Cardiac muscle cell (in vitro differentiated cells and primary cell): ENCODE data around the gene STAB1. TPM values are rescaled to one million over a fixed set of nuclear protein-coding genes. Genes with fewer than 3 reads are reported as not detected.

Experiments
- DNase-seq, 2 donors: peaks; one replicate each; pipeline versions ENCODE4 v3.0.0 to v3.0.0-alpha.2; 2010 to 2017; ENCODE audit warnings: low read depth in 1 of 2, low spot score in 1 of 2
- H3K27ac ChIP-seq: fragments of 200-600 bp; sonication (generic); 2 replicates; pipeline ENCODE4 v1.5.1; 2016
- H3K27me3 ChIP-seq: fragments of 200-600 bp; sonication (generic); 2 replicates; pipeline ENCODE4 v1.6.0; 2016; ENCODE audit warnings: control low read depth
- H3K36me3 ChIP-seq: fragments of 200-600 bp; sonication (generic); 2 replicates; pipeline ENCODE4 v1.5.1; 2016; ENCODE audit warnings: control low read depth
- H3K4me1 ChIP-seq: fragments of 200-600 bp; sonication (generic); 2 replicates; pipeline ENCODE4 v1.8.1; 2017; ENCODE audit warnings: low read depth, mild to moderate bottlenecking, mixed run types
- H3K4me3 ChIP-seq: fragments of 200-600 bp; sonication (generic); 2 replicates; pipeline ENCODE4 v1.5.1; 2016; ENCODE audit warnings: mild to moderate bottlenecking
- H3K9me3 ChIP-seq: fragments of 200-600 bp; sonication (generic); 2 replicates; pipeline ENCODE4 v1.5.1; 2017; ENCODE audit warnings: low read depth, mild to moderate bottlenecking, control low read depth
- polyA plus RNA-seq: library from polyadenylated mRNA; unstranded; fragments of >200 nt; fragmentation: Nextera tagmentation; extraction: Ambion mirVana; gene quantifications from 2 replicates; pipeline ENCODE4 v1.2.1, GENCODE V29; 2016
- total RNA-seq: library from RNA; depleted of rRNA; stranded (reverse); fragments of >200 nt; gene quantifications from 2 replicates; pipeline ENCODE4 v1.2.3, GENCODE V29; 2016
- TF ChIP-seq, protein P1 (sequence below): IDR thresholded peaks from 2 replicates; pipeline ENCODE4 v1.5.1; 2012; ENCODE audit warnings: low read depth, mild to moderate bottlenecking, low read length

Gene STAB1
- total and polyA plus RNA-seq, 2 experiments from 2014 or later, result 2.2 TPM; not detected in 1

DNA sequence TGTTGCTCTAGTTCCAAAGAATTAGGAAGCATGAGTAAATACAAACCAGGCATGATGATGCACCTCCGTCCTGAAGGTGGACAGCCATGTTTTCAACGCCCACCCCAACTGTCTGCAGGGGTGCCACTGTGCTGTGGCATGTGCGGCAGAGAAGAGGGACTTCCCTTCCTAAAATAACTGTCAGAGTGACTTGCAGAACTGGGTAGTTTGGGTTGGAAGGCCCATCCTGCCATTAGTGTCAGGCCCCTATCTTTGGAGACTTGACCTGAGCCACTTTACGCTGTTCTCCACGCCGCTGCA, 17.4 kb upstream of the STAB1 start:
- H3K27ac ChIP-seq, result no peak overlapping the region
- H3K4me3 ChIP-seq, result no peak overlapping the region
- peaks cover under 1% of the 10 kb centered on the region for H3K4me1 ChIP-seq
- TF ChIP-seq, protein P1, sequence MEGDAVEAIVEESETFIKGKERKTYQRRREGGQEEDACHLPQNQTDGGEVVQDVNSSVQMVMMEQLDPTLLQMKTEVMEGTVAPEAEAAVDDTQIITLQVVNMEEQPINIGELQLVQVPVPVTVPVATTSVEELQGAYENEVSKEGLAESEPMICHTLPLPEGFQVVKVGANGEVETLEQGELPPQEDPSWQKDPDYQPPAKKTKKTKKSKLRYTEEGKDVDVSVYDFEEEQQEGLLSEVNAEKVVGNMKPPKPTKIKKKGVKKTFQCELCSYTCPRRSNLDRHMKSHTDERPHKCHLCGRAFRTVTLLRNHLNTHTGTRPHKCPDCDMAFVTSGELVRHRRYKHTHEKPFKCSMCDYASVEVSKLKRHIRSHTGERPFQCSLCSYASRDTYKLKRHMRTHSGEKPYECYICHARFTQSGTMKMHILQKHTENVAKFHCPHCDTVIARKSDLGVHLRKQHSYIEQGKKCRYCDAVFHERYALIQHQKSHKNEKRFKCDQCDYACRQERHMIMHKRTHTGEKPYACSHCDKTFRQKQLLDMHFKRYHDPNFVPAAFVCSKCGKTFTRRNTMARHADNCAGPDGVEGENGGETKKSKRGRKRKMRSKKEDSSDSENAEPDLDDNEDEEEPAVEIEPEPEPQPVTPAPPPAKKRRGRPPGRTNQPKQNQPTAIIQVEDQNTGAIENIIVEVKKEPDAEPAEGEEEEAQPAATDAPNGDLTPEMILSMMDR, result no peak
- H3K27me3 ChIP-seq, result no peaks in the 10 kb centered on the region
- DNase-seq, result no peak
- H3K9me3 ChIP-seq, result no peaks in the 10 kb centered on the region
- peaks cover 91% of the 10 kb centered on the region for H3K36me3 ChIP-seq

DNA sequence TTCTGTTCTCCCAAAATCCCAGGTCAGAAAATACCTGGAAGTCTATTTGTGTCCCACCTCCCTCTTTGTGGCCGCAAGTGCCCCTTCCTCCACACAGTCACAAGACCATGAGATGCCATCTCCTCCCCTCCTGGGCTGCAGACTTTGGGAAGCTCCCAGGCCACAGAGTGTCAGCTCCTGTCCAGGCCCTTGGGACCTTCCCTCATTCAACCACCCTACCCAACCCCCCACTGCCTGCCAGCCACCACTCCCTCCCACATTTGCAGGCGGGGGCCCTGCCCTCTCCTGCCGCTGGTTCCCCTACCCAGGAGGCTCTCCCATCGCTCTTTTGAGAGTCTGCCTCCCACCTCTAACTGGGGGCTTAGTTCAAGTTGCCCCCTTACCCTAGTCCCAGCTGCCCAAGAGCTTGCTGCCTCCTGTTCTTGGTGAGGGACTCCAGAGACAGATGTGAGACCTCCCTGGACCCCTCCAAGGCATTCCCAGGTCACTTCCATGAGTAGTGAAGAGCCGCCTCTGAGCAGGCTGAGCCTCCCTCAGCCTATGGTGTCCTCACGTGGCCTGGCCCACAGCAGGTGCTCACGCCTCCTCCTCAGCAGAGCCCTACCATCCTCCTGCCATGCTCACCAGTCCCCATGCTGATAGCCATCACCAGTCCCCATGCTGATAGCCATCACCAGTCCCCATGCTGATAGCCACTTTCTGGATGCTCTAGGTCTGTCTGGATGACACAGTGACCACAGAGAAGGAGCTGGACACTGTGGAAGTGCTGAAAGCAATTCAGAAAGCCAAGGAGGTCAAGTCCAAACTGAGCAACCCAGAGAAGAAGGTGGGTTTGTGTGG, 15.9 kb upstream of the STAB1 start:
- peaks cover 78% of the 10 kb centered on the region for H3K36me3 ChIP-seq
- TF ChIP-seq, protein P1, result no peak
- H3K27me3 ChIP-seq, result no peaks in the 10 kb centered on the region
- H3K27ac ChIP-seq, result no peak overlapping the region
- H3K4me3 ChIP-seq, result no peak overlapping the region
- DNase-seq, result no peak
- no peaks in the 10 kb centered on the region for H3K9me3 ChIP-seq
- H3K4me1 ChIP-seq, result peaks cover 16% of the 10 kb centered on the region

DNA sequence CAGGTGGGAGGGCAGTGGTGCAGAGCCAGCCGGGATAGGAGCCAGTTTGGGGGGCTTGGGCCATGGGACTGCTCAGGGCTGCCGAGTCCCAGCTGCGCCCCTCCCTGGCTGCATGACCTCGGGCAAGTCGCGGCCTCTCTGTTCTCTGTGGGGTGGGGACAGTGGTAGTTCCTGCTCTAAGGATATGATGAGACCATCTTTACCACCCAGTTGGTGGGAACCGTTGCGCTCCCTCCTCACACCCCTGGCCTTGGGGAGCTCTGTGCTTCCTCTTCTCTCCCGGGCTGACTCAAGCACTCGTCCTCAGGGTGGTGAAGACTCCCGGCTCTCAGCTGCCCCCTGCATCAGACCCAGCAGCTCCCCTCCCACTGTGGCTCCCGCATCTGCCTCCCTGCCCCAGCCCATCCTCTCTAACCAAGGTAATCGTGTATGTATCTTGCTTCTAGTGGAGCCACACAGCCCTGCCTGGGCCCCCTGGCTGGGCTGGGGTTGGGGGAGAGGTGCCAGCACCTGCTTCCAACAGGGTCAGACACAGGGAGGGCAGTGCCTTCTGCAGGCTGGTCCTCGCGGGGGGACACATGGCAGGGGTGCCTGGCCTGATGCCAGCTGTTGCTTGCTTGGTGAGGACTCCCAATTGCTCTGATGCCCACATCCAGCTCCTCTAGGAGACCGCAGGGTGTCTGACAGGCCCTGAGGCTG, 15.1 kb upstream of the STAB1 start:
- DNase-seq, result no peak
- Histone ChIP-seq H3K9me3 (no peaks in the 10 kb centered on the region), H3K27me3 (no peaks in the 10 kb centered on the region), H3K4me1 (peaks cover 24% of the 10 kb centered on the region), H3K27ac (no peak overlapping the region), H3K4me3 (no peak overlapping the region), H3K36me3 (peaks cover 71% of the 10 kb centered on the region)
- TF ChIP-seq, protein P1, result no peak

DNA sequence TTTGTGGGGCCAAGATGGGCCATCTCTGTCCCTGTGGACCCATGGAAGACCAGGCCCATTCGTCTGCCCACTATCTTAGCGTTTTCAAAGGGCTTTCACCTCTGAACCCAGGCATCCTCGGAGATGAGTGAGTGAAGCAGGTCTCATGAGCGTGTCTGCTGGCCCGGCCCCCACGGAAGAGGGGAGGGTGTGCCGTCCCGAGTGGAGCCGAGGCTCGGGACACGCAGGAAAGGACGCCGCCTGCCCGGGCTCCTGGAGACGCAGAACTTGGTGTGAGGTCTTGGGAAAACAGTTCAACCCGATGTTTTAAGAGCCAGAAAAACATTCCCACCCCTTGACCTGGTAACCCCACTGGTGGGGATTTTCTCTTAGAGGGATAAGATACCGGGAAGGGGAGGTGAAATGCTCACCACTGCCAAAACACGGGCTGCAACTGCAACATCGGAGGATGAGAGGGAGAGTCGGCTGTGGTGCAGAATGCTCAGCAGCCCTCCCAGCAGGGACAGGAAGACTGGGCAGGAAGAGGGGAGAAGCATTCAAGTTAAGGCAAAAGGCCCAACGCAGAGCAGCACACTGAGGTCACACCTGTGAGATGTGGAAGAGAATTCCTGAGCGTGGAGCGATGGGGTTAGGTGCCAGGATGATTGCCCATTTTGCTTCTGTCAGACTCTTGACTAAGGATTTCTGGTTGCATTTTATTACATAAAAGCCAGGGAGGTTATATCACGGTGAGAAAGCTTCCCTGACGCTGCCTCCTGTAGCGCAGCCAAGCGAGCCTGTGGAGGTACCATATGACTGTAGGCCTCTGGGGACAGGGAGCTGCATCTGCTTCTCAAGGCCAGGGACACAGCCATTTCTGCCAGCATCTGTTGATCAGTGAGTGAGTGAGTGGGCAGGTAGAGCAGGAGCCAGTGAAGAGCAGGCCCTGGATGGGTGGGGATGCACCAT, 14.1 kb upstream of the STAB1 start:
- Histone ChIP-seq H3K4me3 (no peak overlapping the region), H3K27ac (peak overlapping the region; percentile 91), H3K36me3 (peaks cover 61% of the 10 kb centered on the region), H3K9me3 (no peaks in the 10 kb centered on the region), H3K4me1 (peaks cover 26% of the 10 kb centered on the region), H3K27me3 (no peaks in the 10 kb centered on the region)
- TF ChIP-seq, protein P1, result no peak
- no peak for DNase-seq

DNA sequence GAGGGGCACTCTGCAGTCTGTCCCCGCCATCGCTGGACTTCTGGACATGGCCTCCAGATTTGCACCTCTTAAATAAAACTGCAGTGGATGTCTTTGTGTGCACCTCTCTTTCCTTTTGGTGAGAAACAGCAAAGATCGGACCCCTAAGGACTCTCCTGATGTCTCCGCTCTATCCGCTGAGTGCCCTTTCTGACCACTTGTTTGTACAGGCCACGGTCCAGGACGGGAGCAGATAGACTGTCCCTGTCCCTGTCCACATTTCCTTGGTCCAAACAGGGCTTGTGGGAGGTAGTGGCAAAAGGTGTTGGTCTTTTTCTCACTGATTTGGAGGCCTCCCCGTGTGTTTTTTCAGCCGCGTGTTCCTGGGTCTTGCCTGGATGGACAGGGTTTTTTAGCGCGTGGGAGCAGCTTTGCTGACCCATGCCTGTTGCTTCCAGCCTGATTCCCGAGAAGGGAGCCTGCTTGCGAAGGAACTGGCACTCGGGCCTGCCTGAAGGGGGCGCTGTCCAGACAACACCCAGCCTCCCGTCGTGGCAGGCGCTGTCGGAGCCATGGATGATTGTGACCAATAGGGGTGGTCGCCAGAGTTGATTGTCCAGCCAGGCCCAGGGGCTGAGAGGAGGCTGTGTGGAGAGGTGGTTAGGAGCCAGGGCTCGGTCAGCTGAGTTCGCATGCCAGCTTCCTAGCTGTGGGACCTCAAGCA, 13.2 kb upstream of the STAB1 start:
- peak overlapping the region; percentile 91 for H3K27ac ChIP-seq
- no peaks in the 10 kb centered on the region for H3K27me3 ChIP-seq
- H3K9me3 ChIP-seq, result no peaks in the 10 kb centered on the region
- H3K36me3 ChIP-seq, result peaks cover 57% of the 10 kb centered on the region
- H3K4me3 ChIP-seq, result no peak overlapping the region
- TF ChIP-seq, protein P1, result peak; percentile 49
- peaks cover 26% of the 10 kb centered on the region for H3K4me1 ChIP-seq
- peak; percentile 28 to 32 for DNase-seq
